ENCODE results near the gene ALDH3A2. TPM values are rescaled to one million over a fixed set of nuclear protein-coding genes. Genes with fewer than 3 reads are reported as not detected.

The ALDH3A2 gene
- total RNA-seq (2014; rRNA removed) = 51.0 and 61.2 TPM in 2 replicates
- polyA plus RNA-seq (2012) = 23.8 TPM

GRCh38 chr17:19648475-19649273 lies at the start of gene ALDH3A2:
Gene ALDH3A2, plus strand, starts transcription at chr17:19648751. Its CDS starts 221 bp downstream, at chr17:19648972.
- peak; percentile 93 for DNase-seq (ENCODE audit: low read depth)

DNA sequence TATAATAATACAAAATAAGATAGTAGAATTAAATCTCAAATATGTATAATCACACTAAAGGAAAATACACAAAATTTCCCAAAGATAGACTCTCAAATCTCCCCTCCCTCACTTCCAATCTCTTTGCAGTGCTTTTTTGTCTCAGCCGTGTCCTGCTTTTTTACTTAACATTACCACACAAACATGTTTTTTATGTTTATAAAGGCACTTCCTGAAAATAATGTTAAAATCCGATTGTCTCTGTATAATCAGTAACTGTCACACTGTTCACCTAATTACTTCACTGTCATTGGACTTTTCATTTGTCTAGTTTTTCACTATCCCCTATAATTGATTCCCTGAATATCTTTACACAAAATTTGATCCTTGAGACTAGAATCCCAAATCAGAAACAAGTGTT lies 38.2 kb upstream of the ALDH3A2 start:
- no peak for DNase-seq (ENCODE audit: low read depth)

GRCh38 chr17:19610879-19611278 lies 37.7 kb upstream of the ALDH3A2 start:
- no peak for DNase-seq (ENCODE audit: low read depth)

DNA sequence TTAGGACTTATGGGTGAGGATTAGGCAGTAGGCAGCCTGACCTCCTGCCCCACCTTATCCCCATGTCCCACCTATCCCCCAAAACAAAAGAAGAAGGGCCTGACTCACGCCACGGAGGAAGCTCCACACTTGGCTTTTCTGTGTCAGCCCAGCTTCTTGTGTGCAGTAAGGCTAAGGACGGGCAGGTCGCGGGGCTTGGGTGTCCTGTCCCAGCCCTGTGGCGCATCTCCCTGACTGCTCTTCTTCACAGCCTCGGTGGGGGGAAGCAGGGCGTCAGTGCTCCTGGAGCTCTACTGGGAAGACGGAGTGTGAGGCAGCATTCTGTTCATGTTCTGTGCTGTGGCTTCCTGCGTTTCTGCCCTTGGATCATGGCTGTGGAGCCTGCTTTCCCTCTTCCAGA lies 34.6 kb upstream of the ALDH3A2 start:
- no peak for DNase-seq (ENCODE audit: low read depth)

DNA sequence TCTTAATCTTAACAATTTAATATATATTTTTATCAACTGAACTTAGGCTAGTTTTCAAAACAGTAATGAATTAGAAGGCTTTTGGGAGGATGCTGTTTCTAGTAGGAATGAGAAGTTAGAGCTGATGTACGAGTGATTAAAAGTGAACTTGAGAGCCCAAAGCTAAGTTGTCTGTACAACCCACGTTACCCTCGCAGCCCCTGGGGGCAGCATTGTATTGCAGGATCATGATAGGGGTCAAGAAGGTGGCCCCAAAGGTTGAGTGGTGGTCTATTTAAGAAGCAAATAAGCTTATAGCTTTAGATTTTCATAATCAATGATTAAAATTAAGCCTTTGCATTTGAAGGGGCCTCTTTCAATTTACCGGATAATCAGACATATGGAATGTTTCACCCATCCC lies 33.7 kb upstream of the ALDH3A2 start:
- DNase-seq (ENCODE audit: low read depth) = no peak

DNA sequence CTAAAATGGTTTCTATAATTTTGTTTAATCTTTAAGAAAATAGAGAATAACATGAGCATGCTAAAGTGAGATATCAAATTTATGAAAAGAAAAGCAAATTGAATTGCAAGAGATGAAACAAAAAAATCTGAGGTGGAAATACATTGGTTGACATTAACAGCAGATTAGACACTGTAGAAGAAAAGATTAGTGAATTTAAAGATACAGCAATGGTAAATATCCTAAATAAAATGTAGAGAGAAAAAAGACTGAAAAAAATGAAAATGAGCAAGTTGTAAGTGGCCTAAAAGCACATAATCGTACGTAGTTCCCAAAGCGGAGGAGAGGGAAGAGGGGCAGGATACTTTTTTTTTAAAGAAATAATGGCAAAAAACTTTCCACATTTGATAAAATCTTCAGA lies 30.5 kb upstream of the ALDH3A2 start:
- no peak for DNase-seq (ENCODE audit: low read depth)

- DNase-seq (ENCODE audit: low read depth) = no peak
These were observed 28.7 kb upstream of the ALDH3A2 start for GRCh38 chr17:19619705-19620325.

DNA sequence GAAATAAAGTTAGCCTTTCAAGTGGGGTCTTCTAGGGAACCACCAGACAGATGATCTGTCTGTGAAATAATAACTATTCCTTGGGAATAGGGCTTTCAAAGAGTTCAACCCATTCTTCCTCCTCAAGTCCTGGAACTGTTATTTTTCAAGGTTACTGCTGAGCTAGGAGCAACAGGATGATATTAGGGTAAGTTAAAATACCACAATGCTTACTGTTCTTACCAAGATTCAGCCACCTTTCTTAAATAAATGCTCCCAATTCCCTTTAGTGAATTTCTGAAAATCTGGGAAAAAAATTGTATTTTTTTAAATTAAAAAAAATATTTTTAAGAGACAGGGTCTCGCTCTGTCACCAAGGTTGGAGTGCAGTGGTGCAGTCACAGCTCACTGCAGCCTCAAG lies 26.9 kb upstream of the ALDH3A2 start:
- DNase-seq (ENCODE audit: low read depth) = no peak

GRCh38 chr17:19626079-19626478 lies 22.5 kb upstream of the ALDH3A2 start:
- no peak for DNase-seq (ENCODE audit: low read depth)

- peak; percentile 53 for DNase-seq (ENCODE audit: low read depth)
These were observed 19.1 kb upstream of the ALDH3A2 start for GRCh38 chr17:19629449-19629848.

DNA sequence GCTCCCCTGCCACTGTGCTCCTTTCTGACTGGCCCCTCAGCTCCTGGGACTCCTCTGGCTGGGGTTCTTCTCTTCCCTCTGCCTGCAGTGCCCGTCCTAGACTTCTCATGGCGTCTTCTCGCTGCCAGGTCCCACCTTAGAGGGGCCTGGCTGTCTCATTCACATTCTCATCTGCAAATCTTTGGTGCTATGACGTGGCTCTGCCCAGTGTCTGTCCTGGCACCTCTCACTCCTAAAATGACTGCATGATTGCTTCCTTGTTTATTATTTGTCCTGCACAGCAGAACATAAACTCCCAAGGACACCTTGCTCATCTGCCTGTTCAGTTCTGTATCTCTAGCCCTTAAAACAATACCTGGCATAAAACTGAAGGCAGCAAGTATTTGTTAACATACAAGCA lies 18.5 kb upstream of the ALDH3A2 start:
- DNase-seq (ENCODE audit: low read depth) = no peak

GRCh38 chr17:19630661-19631060 lies 17.9 kb upstream of the ALDH3A2 start:
- peak; percentile 60 for DNase-seq (ENCODE audit: low read depth)

DNA sequence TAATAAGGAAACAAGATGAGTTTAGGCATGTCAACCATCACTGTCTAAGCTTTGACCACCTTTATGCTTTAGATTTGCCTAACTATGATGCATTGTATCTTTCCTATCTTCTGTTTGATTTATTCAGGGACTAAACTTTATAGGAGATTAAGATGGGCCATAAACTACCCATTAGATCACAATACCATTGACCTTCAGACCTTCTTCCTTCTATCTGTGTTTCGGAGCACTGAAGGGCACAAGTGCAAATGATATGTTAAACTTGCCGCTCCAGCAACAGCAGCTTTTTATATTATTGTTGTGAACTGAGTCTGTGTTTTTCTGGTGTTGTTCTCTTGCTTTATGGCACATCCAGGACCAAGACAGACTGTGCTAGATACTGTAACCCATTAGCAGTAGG lies 16.6 kb upstream of the ALDH3A2 start:
- no peak for DNase-seq (ENCODE audit: low read depth)

DNA sequence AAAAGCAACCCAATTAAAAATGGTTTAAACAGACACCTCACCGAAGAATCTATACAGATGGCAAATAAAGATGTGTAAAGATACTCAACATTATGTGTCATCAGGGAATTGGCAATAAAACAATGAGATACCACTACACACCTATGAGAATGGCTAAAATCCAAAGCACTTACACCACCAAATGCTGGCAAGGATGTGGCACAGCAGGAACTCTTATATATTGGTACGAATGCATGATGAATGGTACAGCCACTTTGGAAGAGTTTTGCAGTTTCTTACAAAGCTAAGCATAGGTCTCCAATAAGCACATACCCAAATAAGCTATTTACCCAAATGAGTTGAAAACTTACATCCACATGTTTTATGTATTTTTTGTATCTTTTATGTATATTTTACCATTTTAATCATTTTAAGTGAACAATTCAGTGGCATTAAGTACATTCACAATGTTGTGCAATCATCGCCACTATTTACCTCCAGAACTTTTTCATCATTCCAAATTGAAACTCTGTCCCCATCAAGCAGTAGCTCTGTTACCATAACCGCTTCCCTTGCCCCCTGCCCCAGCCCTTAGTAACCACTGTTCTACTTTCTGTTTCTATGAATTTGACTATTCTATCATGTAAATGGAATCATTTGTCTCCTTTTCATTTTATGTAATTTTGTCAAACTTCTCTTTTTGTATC lies 6.7 kb upstream of the ALDH3A2 start:
- no peak for DNase-seq (ENCODE audit: low read depth)

- no peak for DNase-seq (ENCODE audit: low read depth)
These were observed 6.1 kb upstream of the ALDH3A2 start for GRCh38 chr17:19642373-19642893.

- DNase-seq (ENCODE audit: low read depth) = no peak
These were observed 3.9 kb upstream of the ALDH3A2 start for GRCh38 chr17:19644493-19645210.

DNA sequence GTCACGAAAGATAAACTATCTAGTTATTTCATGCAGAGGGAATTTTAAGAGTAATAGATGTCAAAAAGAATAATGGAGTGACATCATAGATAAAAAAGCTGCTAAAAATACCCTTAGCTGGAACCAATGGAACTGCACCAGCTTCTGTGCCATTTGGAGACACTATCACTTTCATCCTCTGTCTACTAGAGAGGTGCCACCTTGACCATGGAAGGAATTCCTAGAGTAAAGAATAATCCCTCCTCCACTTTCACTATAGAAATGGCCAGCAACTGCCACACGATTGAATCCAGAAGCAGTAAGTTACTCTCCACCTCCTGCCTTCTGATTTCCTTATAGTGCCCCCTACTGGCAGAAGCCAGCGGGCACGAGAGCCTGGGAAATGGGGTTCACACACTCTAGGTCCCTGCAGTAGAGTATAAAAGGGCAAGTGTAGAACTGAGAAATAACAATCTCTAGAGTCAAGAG lies 2.8 kb upstream of the ALDH3A2 start:
- peak; percentile 65 for DNase-seq (ENCODE audit: low read depth)

DNA sequence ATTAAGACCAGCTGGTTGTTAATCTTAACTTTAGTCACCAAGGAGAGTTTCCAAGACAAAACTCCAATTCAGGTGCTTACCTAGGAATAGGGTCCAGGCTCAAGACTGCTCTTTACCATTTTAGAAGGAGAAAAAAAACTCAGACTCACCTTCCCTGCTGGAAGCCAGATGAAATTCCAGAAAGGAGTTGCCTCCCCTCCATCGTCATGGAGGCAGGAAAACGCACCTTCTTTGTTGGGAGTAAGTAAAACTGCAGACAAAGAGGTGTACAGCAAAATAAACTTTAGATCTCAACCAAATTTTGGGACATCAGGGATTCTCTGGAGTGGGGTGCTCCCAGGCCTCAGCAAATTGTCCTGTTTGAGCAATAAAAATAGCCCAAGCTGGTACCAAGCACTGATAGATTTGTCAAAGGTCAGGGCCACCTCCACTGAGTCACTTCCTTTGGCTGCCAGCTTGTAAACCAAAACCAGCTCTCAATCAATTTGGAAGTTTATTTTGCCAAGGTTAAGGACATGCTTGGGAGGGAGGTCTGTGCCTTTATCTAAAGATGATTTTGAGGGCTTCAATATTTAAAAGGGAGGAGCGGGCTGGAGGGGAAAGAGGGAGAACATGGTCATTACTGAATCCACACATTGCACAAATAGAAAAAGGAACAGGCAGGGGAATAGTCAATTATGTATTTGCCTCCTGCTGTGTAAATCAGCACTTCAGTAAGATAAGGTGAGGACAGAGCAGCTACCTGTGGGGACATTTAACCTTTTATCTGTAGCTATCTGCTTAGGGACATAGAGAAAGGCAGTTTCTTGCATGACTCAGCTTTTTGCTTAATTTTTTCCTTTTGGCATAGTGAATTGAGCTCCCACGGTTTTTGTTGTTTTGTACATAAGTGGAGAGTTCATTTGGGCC lies 1.5 kb upstream of the ALDH3A2 start:
- DNase-seq (ENCODE audit: low read depth) = peak; percentile 46

DNA sequence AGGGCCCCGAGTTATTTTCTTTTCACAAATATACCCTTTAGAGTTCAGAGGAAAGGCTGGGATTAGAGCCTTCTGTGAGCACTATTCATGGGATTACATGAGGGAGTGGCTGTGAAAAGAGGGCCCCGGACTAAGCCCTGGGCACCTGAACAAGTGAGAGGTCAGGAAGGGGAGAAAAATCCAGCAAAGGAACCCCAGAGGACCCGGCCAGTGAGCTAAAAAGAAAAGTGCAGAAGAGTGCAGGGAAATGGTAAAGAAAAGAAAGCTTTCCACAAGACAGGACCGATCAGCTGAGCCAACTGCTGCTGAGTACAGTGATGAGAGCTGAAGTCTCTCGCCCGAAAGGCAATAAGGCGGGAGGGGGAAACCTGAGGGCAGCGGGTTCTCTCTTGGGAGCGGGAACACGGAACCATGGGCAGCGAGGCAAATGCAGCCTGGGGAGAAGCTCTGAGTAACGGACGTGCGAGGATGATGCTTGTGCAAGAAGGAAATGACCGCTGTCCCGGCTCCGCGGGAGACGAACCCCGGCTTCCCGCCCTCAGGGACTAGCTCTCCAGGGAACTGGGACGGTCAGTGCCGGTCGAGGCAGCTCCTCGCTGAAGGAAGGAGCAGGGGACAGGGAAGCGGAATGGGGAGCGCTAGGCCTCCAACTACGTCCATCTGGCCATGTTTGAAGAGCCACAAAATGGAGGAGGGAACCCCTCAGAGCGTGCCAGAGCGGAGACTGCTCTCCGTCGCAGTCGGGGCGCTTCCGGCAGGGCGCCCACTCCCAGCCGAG lies 665 bp upstream of the ALDH3A2 start:
- peak; percentile 78 for DNase-seq (ENCODE audit: low read depth)

- DNase-seq (ENCODE audit: low read depth) = no peak
These were observed 657 bp downstream of the ALDH3A2 start for GRCh38 chr17:19649274-19649541.
